Esophagus squamous epithelium (tissue), 5 donors: ENCODE measurements around the gene FNBP1. TPM values are rescaled to one million over a fixed set of nuclear protein-coding genes. Genes with fewer than 3 reads are reported as not detected.

Experiments used
- DNase-seq: peaks from one replicate; lab custom pipeline; 2025; lab: John Stamatoyannopoulos, UW
- H3K27ac ChIP-seq, 4 donors: fragments of 200-600 bp; sonication (generic); one replicate each; pipeline ENCODE4 v1.5.1; 2016 to 2019; ENCODE audit warnings: mild to moderate bottlenecking in 1 of 4
- H3K27me3 ChIP-seq, 4 donors: fragments of 200-600 bp; sonication (generic); 1 replicate in 3 of 4; 2 replicates in 1 of 4; pipeline versions ENCODE4 v1.5.1 to v1.6.0; 2017 to 2021; ENCODE audit warnings: antibody characterized with exemption in 1 of 4
- H3K36me3 ChIP-seq, 3 donors: fragments of 200-600 bp; sonication (generic); one replicate each; pipeline ENCODE4 v1.5.1; 2016 to 2019
- H3K4me1 ChIP-seq, 3 donors: fragments of 200-600 bp; sonication (generic); one replicate each; pipeline ENCODE4 v1.5.1; 2017 to 2019
- H3K4me3 ChIP-seq, 4 donors: fragments of 200-600 bp; sonication (generic); 1 replicate in 3 of 4; 2 replicates in 1 of 4; pipeline ENCODE4 v1.5.1; 2016 to 2019; ENCODE audit warnings: mild to moderate bottlenecking in 2 of 4, moderate library complexity in 1 of 4
- H3K9me3 ChIP-seq, 3 donors: fragments of 200-600 bp; sonication (generic); one replicate each; pipeline ENCODE4 v1.5.1; 2016 to 2019
- POLR2A ChIP-seq, 4 donors: fragments of 450-650 bp; IDR thresholded peaks; one replicate each; pipeline ENCODE4 v1.6.1; 2017; ENCODE audit warnings: antibody characterized with exemption in 4 of 4, mild to moderate bottlenecking in 4 of 4, moderate library complexity in 3 of 4
- WGBS, 2 donors: methylation state at CpG; one replicate each; pipeline ENCODE4 v1.1.5; 2018; 5-methylcytosine and 5-hydroxymethylcytosine counted together
- intact Hi-C: fragments of 100-400 bp; cut with DNase I; formaldehyde crosslinking; loops from one replicate; pipeline ENCODE4 v1.15.0; 2022
- total RNA-seq, 4 donors: library from RNA; depleted of rRNA; stranded (reverse); fragments of >200 nt; gene quantifications; one replicate each; pipeline ENCODE4 v1.1.0, GENCODE V29; 2016
- TF ChIP-seq, protein P1 (sequence below), 6 experiments: fragments of 450-650 bp in 4 of 6; fragments of 200-600 bp in 2 of 6; sonication (generic) in 2 of 6; IDR thresholded peaks; one replicate each; pipeline ENCODE4 v1.5.1; 2016 to 2019; ENCODE audit warnings: antibody characterized with exemption in 6 of 6, mild to moderate bottlenecking in 4 of 6, moderate library complexity in 4 of 6
- donor health status: DM: yes; HTN: yes; CAD: no.

Gene FNBP1
- total RNA-seq, 4 donors from 2014 or later = 19.7 to 47.7 (median 26.2) TPM

- Histone ChIP-seq H3K36me3 (peaks cover 0 to 36% (median 29%) of the 10 kb centered on the region in 3 donors), H3K4me3 (no peak overlapping the region), H3K27ac (peak overlapping the region in 2 of 4 donors; percentile 44 to 51), H3K4me1 (peaks cover 14 to 31% (median 16%) of the 10 kb centered on the region in 3 donors), H3K27me3 (no peaks in the 10 kb centered on the region), H3K9me3 (no peaks in the 10 kb centered on the region)
- intact Hi-C loops = loop anchor here (10.0 kb wide), 1 partner anchor 355 kb away; no protein-coding TSS in a partner anchor
- WGBS, 2 donors = 96% methylated on average over 14 of the region's 31 CpGs; no CpG with 5 or more reads in 1 of the 2 donors
- TF ChIP-seq POLR2A (IDR thresholded peaks at IDR 0.05) = no peak
- TF ChIP-seq, protein P1, sequence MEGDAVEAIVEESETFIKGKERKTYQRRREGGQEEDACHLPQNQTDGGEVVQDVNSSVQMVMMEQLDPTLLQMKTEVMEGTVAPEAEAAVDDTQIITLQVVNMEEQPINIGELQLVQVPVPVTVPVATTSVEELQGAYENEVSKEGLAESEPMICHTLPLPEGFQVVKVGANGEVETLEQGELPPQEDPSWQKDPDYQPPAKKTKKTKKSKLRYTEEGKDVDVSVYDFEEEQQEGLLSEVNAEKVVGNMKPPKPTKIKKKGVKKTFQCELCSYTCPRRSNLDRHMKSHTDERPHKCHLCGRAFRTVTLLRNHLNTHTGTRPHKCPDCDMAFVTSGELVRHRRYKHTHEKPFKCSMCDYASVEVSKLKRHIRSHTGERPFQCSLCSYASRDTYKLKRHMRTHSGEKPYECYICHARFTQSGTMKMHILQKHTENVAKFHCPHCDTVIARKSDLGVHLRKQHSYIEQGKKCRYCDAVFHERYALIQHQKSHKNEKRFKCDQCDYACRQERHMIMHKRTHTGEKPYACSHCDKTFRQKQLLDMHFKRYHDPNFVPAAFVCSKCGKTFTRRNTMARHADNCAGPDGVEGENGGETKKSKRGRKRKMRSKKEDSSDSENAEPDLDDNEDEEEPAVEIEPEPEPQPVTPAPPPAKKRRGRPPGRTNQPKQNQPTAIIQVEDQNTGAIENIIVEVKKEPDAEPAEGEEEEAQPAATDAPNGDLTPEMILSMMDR (IDR thresholded peaks at IDR 0.05) = no peak
- no peak for DNase-seq
Measured at GRCh38 chr9:129879991-129880653, 162.9 kb downstream of the FNBP1 start.

DNA sequence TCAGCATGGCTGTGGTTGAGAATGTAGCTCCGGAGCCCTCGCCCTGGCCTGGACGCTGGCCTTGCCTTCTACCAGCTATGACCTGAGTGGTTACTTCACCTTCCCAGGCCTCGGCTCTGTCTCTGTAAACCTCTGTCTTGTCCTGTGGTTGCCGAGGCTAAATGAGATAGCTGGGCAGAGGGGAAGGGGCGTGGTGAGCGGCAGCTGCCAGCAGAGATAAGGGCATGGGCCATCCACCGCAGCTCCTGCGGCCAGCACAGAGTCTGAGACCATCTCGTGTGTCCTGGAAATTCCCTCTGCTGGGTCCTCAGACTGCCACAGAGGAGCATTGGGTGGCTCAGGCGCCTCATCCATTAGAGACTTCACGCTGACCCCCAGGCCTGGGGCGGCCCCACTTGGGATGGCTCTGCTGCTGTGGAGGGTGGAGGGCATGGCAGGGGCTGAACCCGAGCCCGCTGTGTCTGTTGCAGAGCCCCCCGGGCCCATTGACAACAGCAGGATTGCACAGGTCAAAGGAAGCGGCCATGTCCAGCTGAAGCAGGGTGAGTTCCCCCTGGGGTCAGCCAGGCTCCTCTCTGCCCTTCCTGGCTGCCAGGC lies 163.8 kb downstream of the FNBP1 start:
- Histone ChIP-seq H3K27ac (no peak overlapping the region), H3K27me3 (no peaks in the 10 kb centered on the region), H3K9me3 (no peaks in the 10 kb centered on the region), H3K4me3 (no peak overlapping the region), H3K4me1 (peaks cover 5 to 22% (median 7%) of the 10 kb centered on the region in 3 donors), H3K36me3 (peaks cover 0 to 41% (median 30%) of the 10 kb centered on the region in 3 donors)
- DNase-seq = no peak
- intact Hi-C loops = no loop called here
- WGBS, 2 donors = 88% methylated on average over 8 of the region's 17 CpGs; no CpG with 5 or more reads in 1 of the 2 donors
- TF ChIP-seq, protein P1 (IDR thresholded peaks at IDR 0.05) = no peak
- no peak for TF ChIP-seq POLR2A (IDR thresholded peaks at IDR 0.05)

GRCh38 chr9:129878291-129878690 lies 164.7 kb downstream of the FNBP1 start:
- Histone ChIP-seq H3K27me3 (no peaks in the 10 kb centered on the region), H3K36me3 (peaks cover 0 to 41% (median 37%) of the 10 kb centered on the region in 3 donors), H3K4me1 (peaks cover 0 to 14% (median 0%) of the 10 kb centered on the region in 3 donors), H3K4me3 (no peak overlapping the region), H3K27ac (no peak overlapping the region), H3K9me3 (no peaks in the 10 kb centered on the region)
- intact Hi-C loops = no loop called here
- TF ChIP-seq, protein P1 (IDR thresholded peaks at IDR 0.05) = no peak
- TF ChIP-seq POLR2A (IDR thresholded peaks at IDR 0.05) = no peak
- WGBS, 2 donors = 93% methylated on average over 5 of the region's 11 CpGs; no CpG with 5 or more reads in 1 of the 2 donors
- DNase-seq = no peak

- no peak overlapping the region for H3K27ac ChIP-seq
- peaks cover 0 to 14% (median 0%) of the 10 kb centered on the region in 3 donors for H3K4me1 ChIP-seq
- TF ChIP-seq, protein P1 (IDR thresholded peaks at IDR 0.05) = no peak
- TF ChIP-seq POLR2A (IDR thresholded peaks at IDR 0.05) = no peak
- no peaks in the 10 kb centered on the region for H3K9me3 ChIP-seq
- intact Hi-C loops = no loop called here
- H3K4me3 ChIP-seq = no peak overlapping the region
- DNase-seq = no peak
- H3K27me3 ChIP-seq = no peaks in the 10 kb centered on the region
- 90 to 96% methylated on average over 3 to 7 of the region's 7 CpGs for WGBS, 2 donors
- peaks cover 0 to 41% (median 33%) of the 10 kb centered on the region in 3 donors for H3K36me3 ChIP-seq
Measured at GRCh38 chr9:129876815-129877214, 166.2 kb downstream of the FNBP1 start.
